GM12878 (cell line): ENCODE data around the gene COL4A1. TPM values are rescaled to one million over a fixed set of nuclear protein-coding genes. Genes with fewer than 3 reads are reported as not detected.

Experiments
- BACH1 ChIP-seq: fragments of 450-650 bp; IDR thresholded peaks from 2 replicates; pipeline ENCODE4 v1.6.1; 2017; ENCODE audit warnings: mild to moderate bottlenecking, borderline replicate concordance
- IKZF1 ChIP-seq: fragments of 450-650 bp; conservative IDR thresholded peaks from 2 replicates; pipeline ENCODE4 v1.6.1; 2017; ENCODE audit warnings: antibody characterized with exemption, mild to moderate bottlenecking
- KLF5 ChIP-seq: fragments of 450-650 bp; IDR thresholded peaks from 2 replicates; pipeline ENCODE4 v1.6.1; 2014; ENCODE audit warnings: mild to moderate bottlenecking; ENCODE audit not compliant: partially characterized antibody
- SUPT20H ChIP-seq: IDR thresholded peaks from 2 replicates; pipeline ENCODE4 v1.6.1; 2011; ENCODE audit warnings: low read depth, mild to moderate bottlenecking, low read length, moderate library complexity, borderline replicate concordance; ENCODE audit not compliant: control insufficient read depth
- TARDBP ChIP-seq: IDR thresholded peaks from 2 replicates; pipeline ENCODE4 v1.6.1; 2016; ENCODE audit warnings: borderline replicate concordance
- polyA plus RNA-seq, 11 experiments: library from polyadenylated mRNA; depleted of rRNA in 4 of 11; unstranded in 6 of 11; stranded (reverse) in 5 of 11; fragments of >200 nt; fragmentation: Nextera tagmentation in 4 of 11; fragmentation: Illumina TruSeq in 1 of 11; extraction: Ambion mirVana in 4 of 11; extraction: Trizol in 1 of 11; gene quantifications; 1 replicate in 1 of 11; 2 replicates in 10 of 11; pipeline versions ENCODE4 v1.2.1 to v1.2.3, GENCODE V29; 2011 to 2016; ENCODE audit warnings: inconsistent platforms in 2 of 11, missing spikeins in 2 of 11, low read depth in 1 of 11
- total RNA-seq, 4 experiments: library from RNA; depleted of rRNA in 3 of 4; stranded (reverse); fragments of >200 nt in 3 of 4; fragmentation: Illumina TruSeq in 1 of 4; extraction: Trizol in 1 of 4; gene quantifications; 2 replicates each; pipeline versions ENCODE4 v1.2.1 to v1.2.3, GENCODE V29; 2013 to 2021
- TF ChIP-seq, protein P1 (sequence below): IDR thresholded peaks from 2 replicates; pipeline ENCODE4 v1.6.1; 2011; ENCODE audit warnings: borderline replicate concordance, low read depth, mild to moderate bottlenecking, moderate library complexity, mixed read lengths, low read length; ENCODE audit not compliant: insufficient read depth; ENCODE audit errors: extremely low read length
- TF ChIP-seq, protein P2 (sequence below): fragments of 450-650 bp; IDR thresholded peaks from 2 replicates; pipeline ENCODE4 v1.6.1; 2017; ENCODE audit warnings: mild to moderate bottlenecking, moderate library complexity

COL4A1 gene
- total and polyA plus RNA-seq, 10 of the 15 experiments (the other 5 are each of a cell fraction or from before 2014, with no cell fraction given) = 0.07 to 0.31 (median 0.13) TPM; not detected in 6

DNA sequence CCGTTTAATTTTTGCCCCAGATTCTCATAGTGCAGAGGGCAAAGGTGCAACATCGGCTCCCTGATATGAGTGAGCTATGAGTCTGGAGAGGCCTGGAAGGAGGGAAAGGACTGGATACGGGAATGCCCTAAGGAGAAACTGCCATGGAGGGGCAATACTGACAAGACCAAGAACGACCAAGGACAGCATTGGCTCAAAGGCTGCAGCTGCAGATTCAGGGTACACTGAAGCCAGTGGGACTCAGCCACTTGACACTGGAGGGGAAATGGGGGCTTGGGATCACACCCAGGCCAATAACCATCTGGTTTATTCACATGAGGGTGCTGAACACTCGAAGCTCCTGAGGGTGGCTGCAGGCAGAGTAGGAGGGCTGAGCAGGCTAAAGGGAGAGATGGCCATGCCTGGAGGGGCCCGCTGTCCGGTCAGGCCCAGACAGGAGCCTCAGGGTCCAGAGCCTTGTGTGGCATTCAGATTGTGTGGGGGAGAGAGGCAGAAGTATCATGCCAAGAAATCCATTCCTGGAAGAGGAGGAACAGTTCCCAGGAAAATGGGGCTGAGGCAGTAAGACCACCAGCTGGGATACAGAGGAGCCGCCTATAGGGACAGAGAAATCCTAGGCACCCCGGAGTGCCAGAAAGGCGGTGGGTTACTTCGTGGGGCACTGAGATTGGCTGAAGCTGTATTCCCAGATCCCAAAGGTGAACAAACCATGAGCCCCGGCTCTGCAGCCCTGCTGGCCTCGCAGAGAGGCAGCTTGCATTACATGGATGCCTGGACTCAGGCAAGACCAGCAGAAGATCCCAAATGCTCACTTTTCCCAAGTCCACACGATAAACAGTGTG lies 20.7 kb downstream of the COL4A1 start (continued):
- TF ChIP-seq, protein P1, sequence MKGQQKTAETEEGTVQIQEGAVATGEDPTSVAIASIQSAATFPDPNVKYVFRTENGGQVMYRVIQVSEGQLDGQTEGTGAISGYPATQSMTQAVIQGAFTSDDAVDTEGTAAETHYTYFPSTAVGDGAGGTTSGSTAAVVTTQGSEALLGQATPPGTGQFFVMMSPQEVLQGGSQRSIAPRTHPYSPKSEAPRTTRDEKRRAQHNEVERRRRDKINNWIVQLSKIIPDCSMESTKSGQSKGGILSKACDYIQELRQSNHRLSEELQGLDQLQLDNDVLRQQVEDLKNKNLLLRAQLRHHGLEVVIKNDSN = no peak
- no peak for TF ChIP-seq KLF5
- no peak for TF ChIP-seq TARDBP
- no peak for TF ChIP-seq IKZF1
- TF ChIP-seq BACH1 = no peak
- TF ChIP-seq, protein P2, sequence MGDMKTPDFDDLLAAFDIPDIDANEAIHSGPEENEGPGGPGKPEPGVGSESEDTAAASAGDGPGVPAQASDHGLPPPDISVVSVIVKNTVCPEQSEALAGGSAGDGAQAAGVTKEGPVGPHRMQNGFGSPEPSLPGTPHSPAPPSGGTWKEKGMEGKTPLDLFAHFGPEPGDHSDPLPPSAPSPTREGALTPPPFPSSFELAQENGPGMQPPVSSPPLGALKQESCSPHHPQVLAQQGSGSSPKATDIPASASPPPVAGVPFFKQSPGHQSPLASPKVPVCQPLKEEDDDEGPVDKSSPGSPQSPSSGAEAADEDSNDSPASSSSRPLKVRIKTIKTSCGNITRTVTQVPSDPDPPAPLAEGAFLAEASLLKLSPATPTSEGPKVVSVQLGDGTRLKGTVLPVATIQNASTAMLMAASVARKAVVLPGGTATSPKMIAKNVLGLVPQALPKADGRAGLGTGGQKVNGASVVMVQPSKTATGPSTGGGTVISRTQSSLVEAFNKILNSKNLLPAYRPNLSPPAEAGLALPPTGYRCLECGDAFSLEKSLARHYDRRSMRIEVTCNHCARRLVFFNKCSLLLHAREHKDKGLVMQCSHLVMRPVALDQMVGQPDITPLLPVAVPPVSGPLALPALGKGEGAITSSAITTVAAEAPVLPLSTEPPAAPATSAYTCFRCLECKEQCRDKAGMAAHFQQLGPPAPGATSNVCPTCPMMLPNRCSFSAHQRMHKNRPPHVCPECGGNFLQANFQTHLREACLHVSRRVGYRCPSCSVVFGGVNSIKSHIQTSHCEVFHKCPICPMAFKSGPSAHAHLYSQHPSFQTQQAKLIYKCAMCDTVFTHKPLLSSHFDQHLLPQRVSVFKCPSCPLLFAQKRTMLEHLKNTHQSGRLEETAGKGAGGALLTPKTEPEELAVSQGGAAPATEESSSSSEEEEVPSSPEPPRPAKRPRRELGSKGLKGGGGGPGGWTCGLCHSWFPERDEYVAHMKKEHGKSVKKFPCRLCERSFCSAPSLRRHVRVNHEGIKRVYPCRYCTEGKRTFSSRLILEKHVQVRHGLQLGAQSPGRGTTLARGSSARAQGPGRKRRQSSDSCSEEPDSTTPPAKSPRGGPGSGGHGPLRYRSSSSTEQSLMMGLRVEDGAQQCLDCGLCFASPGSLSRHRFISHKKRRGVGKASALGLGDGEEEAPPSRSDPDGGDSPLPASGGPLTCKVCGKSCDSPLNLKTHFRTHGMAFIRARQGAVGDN = no peak
- no peak for TF ChIP-seq SUPT20H
